ENCODE data around the gene ARID1A. TPM values are rescaled to one million over a fixed set of nuclear protein-coding genes. Genes with fewer than 3 reads are reported as not detected.

Gene ARID1A
- total RNA-seq, 4 donors from 2014 or later: 16.7 to 119 (median 41.2) TPM

- no peaks in the 10 kb centered on the region for H3K9me3 ChIP-seq
- intact Hi-C loops (cut with DNase I; ENCODE audit: low total_unique reads): no loop called here
- H3K4me1 ChIP-seq: no peaks in the 10 kb centered on the region
- H3K36me3 ChIP-seq: no peaks in the 10 kb centered on the region
- TF ChIP-seq CTCF (IDR thresholded peaks at IDR 0.05) (no peak), POLR2A (IDR thresholded peaks at IDR 0.05) (no peak)
- no peak for DNase-seq
- no peaks in the 10 kb centered on the region for H3K27me3 ChIP-seq
- H3K4me3 ChIP-seq: no peak overlapping the region
- H3K27ac ChIP-seq: no peak overlapping the region
Observed at GRCh38 chr1:26761217-26761616, 65.4 kb downstream of the ARID1A start.

- no peak for DNase-seq
- no peaks in the 10 kb centered on the region for H3K27me3 ChIP-seq
- peak overlapping the region in 1 of 2 donors; percentile 12 for H3K27ac ChIP-seq
Observed at GRCh38 chr1:26767714-26768113, 71.9 kb downstream of the ARID1A start.

GRCh38 chr1:26768755-26769154 is 72.9 kb downstream of the ARID1A start:
- Histone ChIP-seq H3K9me3 (no peaks in the 10 kb centered on the region), H3K4me1 (peaks cover 6 to 21% of the 10 kb centered on the region in 2 donors), H3K27me3 (no peaks in the 10 kb centered on the region), H3K36me3 (no peaks in the 10 kb centered on the region), H3K27ac (peak overlapping the region in 1 of 2 donors; percentile 3), H3K4me3 (no peak overlapping the region)
- intact Hi-C loops (cut with DNase I; ENCODE audit: low total_unique reads): no loop called here
- no peak for DNase-seq
- no peak for TF ChIP-seq POLR2A (IDR thresholded peaks at IDR 0.05)
- TF ChIP-seq CTCF (IDR thresholded peaks at IDR 0.05): no peak

More at GRCh38 chr1:26767714-26768113, 71.9 kb downstream of the ARID1A start:
- no peaks in the 10 kb centered on the region for H3K9me3 ChIP-seq
- H3K36me3 ChIP-seq: no peaks in the 10 kb centered on the region
- peaks cover 6 to 21% of the 10 kb centered on the region in 2 donors for H3K4me1 ChIP-seq
- no peak overlapping the region for H3K4me3 ChIP-seq
- intact Hi-C loops (cut with DNase I; ENCODE audit: low total_unique reads): no loop called here
- TF ChIP-seq CTCF (IDR thresholded peaks at IDR 0.05) (no peak), POLR2A (IDR thresholded peaks at IDR 0.05) (no peak)

- intact Hi-C loops (cut with DNase I; ENCODE audit: low total_unique reads): no loop called here
- H3K36me3 ChIP-seq: no peaks in the 10 kb centered on the region
- peak overlapping the region; percentile 67 to 70 for H3K27ac ChIP-seq
Observed at GRCh38 chr1:26771285-26771642, 75.4 kb downstream of the ARID1A start.

More at GRCh38 chr1:26771285-26771642, 75.4 kb downstream of the ARID1A start:
- Histone ChIP-seq H3K27me3 (no peaks in the 10 kb centered on the region), H3K4me3 (no peak overlapping the region), H3K9me3 (no peaks in the 10 kb centered on the region), H3K4me1 (peaks cover 6 to 21% of the 10 kb centered on the region in 2 donors)
- TF ChIP-seq POLR2A (IDR thresholded peaks at IDR 0.05) (no peak), CTCF (IDR thresholded peaks at IDR 0.05) (no peak)
- no peak for DNase-seq

Data from uterus (tissue), 4 donors.